HCEC 1CT (cell line): ENCODE measurements around the gene SCAND1.
A peak's percentile ranks its signal among the peaks of the same experiment; 100 is the strongest.
"Not testable (repeated sequence)": the region's sequence is repeated elsewhere in the genome, so short reads cannot be mapped to it uniquely, and the experiment has no call there.

ENCODE experiments used
- DNase-seq: peaks from one replicate; pipeline ENCODE4 v3.0.0-alpha.2; 2017

SCAND1 gene

DNA sequence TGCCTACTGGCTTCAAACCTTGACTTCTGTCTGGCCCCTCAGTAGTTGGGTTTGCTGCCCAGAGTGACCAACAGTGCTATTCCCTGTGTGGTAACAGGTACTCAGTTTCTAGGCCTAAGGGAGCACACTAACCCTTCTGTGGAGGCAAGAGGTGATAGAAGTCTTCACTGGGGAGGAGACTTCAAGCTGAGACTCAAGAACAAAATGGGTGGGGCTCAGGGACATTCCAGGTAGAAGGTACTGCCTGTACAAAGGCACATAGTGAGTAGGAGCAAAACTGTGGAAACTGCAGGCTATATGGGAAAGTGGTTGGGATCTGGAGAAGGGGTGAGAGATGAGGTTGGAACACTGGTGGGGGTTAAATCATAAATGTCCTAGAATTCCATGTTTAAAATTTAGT is 2.3 kb upstream of the SCAND1 start:
- DNase-seq: no peak

GRCh38 chr20:35954907-35955251 is 577 bp upstream of the SCAND1 start:
- DNase-seq: peak; percentile 42

- peak; percentile 36 for DNase-seq
These were observed 709 bp downstream of the SCAND1 start for GRCh38 chr20:35953387-35954199.

DNA sequence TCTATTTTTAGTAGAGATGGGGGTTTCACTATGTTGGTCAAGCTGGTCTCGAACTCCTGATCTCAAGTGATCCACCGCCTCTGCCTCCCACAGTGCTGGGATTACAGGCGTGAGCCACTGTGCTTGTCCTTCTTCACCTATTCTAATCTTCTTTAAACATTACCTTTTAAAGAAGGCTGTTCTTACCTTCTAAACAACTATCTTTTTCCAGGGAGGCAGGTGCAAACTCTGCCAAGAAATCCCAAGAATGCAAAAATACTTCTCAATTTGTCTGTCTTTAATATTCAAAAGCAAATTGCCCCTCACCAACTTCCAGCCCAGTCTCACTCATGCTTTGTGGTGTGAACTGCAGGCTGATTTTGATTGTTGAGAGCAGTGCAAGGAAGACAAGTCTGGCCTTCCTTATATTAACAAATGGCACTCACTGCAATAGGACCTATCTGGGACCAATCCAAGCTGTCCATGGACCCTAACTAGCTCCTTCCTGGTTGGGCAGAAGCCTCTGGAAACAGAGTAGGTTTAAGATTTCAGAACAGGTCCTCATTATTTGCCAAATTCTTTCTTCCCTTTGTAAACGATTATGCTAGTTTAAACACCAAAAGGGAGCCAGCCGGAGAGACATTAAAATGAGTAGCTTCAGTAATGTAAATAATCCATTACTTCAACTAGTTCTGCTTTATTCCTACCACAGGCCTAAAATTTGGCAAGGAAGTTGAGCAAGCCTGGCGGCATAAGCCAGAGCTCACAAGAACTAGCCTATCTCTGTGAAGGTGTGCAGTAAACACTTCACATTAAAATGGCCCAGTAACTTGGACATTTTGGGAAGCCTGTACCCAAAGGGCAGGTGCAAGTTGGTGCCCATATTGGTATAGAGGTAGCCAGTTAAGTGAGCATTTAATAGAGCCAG is 1.6 kb downstream of the SCAND1 start:
- peak; percentile 5 for DNase-seq

DNA sequence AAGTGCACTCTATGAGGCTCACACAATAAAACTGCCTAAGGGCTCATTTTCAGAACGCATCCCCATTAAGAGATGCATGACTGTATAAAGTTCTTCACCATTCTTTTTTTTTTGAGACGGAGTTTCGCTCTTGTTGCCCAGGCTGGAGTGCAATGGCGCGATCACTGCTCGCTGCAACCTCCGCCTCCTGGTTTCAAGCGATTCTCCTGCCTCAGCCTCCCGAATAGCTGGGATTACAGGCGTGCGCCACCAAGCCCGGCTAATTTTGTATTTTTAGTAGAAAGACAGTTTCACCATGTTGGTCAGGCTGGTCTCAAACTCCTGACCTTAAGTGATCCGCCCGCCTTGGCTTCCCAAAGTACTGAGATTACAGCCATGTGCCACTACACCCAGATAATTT is 2.2 kb downstream of the SCAND1 start:
- not testable (repeated sequence) for DNase-seq

GRCh38 chr20:35950093-35950492 is 4.2 kb downstream of the SCAND1 start:
- no peak for DNase-seq

- no peak for DNase-seq
These were observed 6.4 kb downstream of the SCAND1 start for GRCh38 chr20:35947907-35948306.

- DNase-seq: peak; percentile 40
These were observed 6.8 kb downstream of the SCAND1 start for GRCh38 chr20:35947489-35947888.

DNA sequence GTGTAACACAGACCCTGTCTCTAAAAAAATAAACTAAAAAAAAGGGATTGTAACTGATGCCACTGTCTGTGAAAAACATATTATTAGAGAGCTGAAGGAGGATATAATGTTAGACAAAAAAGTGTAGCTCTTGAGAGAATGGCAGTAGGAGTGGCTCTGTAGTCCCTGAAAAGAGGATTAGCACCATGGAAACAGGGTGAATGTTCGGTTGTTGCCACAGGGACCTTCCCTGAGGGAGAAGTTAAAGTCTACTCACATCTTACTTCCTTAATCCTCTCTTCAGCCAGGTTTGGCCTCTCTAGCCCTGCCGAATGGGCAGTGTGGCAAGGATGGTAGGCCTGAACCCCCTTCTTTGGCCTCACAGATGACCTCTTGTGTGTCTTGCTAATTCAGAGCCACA is 12.1 kb downstream of the SCAND1 start:
- no peak for DNase-seq

DNA sequence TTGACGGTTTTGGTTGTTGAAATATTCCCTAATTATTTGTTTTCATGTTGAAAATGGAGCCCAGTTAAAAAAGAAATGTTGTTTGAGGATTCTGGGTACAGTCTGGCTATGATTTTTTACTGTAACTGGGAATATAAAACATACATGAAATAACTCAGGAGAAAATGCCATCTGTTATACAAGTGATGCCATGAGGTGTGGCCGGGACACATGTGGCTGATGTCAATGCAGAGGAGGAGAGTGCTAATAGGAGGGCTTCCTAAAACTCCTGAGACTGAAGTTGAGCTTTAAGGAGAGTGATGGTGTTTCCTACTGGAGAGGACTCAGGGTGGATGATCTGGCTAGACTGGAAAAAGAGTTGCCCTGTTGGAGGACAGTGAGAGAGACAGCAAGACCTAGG is 12.7 kb downstream of the SCAND1 start:
- DNase-seq: no peak

DNA sequence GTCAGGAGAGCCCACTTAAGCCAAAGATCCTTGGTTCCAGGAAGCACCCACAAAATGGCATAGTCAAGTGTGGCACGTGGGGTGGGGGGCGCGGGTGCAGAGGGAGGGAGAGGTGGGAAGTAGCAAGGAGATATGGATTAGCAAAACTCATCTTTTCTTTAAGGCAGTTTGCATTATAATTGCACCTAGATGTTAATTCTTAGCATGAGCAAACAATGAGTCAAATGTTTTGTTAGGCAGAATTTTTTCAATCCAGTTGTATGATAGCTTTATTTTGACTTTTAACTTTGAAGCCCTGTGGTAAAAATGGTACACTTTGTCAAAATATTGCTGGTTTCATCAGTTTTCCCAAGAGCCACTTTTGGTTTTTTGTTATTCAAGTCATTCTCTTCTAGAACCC is 15.0 kb downstream of the SCAND1 start:
- no peak for DNase-seq

DNA sequence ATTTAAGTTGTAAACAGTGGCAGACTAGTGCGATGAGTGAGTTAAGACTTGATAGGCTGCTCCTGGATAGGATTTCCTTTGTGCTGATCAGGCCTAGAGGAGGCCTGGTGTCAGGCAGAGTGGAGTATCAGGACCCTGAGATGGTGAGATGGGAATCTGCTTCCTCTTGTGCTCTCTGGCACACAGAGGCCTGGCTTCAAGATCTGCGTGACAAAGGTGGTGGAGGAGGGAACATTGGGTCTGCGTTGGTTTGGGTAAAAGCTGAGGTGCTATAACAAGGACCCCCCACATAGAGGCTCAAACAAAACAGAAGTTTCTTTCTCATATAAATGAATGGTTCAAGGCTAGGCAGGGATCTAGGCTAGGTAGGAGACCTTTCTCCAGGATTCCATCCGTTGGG is 20.3 kb downstream of the SCAND1 start:
- no peak for DNase-seq

- no peak for DNase-seq
These were observed 25.0 kb downstream of the SCAND1 start for GRCh38 chr20:35929301-35929700.

DNA sequence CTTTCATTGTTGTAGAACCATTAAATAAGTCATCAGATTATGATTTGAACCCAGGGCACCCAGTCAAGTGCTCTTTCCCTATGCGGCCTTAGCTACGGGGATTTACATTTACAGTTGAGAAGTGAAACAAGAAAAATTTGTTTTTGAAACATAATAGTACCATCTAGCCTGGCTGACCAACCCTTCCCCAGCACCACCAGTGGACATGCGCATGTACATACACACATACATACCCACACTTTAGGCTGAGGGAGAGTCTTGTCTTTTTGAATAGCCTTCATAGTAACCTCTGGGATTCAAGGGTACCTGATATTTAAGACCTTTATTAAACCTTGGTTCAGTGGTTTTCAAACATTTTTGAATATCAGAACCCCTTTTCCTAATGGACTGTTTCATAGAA is 33.8 kb downstream of the SCAND1 start:
- DNase-seq: no peak

- DNase-seq: no peak
These were observed 36.3 kb downstream of the SCAND1 start for GRCh38 chr20:35918021-35918420.

DNA sequence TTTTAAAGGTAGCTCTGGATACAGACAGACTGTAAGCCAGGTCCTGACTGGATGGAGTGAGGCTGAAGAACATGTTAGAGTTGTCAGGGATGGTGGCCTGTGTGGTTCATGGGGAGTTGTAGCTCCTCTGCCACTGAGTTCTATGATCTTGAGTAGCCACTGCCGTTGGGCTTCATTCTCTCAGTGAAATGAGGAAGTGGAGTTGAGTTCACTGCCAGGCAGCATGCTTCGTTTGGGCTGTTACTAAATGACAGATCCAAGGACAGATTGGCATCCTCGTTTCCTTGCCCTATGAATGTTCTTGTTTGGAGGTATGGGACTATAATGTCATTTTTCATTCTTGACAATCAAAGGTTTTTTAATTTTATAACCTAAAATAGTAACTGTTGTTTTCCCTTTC is 37.2 kb downstream of the SCAND1 start:
- no peak for DNase-seq

DNA sequence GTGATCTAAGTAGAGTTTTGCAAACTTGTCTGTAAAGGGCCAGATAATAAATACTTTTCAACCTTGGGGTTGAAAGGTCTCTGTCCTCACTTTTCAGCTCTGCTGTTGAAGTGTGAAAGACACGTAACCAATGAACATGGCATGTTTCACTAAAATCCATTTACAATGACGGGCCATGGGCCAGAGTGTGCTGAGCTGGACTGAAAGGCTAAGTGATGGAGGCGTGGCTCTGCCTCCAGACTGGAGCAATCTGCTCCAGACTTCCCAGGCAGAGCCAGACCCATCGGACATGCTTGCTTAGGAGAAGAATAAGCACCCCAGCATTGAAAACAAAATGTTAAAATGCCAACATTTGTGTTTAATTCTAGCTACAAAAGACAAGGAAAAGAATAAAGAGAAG is 41.4 kb downstream of the SCAND1 start:
- no peak for DNase-seq

DNA sequence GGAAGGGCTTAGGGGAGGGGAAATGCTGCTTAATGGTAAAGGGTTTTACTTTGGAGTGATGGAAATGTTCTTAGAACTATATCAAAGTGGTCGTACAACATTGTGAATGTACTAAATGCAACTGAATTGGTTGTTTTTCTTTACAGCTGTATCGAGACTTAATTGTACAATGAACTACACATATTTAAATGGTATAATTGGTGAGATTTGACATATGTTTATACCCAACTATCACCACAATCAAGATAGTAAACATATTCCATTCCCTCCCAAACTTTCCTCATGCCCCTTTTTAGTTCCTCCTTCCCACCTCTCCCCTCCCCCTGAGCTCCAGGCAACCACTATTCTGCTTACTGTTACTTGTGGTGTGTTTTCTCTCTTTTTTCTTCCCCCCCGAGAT is 44.0 kb downstream of the SCAND1 start:
- no peak for DNase-seq

GRCh38 chr20:35909796-35910195 is 44.5 kb downstream of the SCAND1 start:
- no peak for DNase-seq

GRCh38 chr20:35909176-35909575 is 45.1 kb downstream of the SCAND1 start:
- DNase-seq: no peak

DNA sequence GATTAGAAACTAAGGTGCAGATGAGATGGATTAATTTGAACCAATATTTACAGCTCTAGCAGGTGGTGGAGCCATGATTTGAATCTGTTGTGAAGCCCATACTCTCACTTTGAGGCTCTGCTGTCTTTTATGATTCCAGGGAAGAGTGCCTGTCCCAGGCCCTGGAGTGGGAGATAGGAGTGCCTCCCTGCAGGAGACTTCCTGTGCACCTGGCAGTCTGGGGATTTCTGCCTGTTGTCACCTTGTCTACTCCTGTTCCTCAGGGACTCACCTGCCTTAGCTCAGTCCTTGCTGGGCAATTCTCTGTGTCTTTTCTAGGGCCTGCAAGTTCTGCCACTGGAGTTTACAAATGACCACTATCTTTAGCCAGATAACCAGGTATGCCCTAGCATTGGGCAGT is 46.3 kb downstream of the SCAND1 start:
- DNase-seq: no peak

GRCh38 chr20:35907017-35907701 is 47.1 kb downstream of the SCAND1 start:
- DNase-seq: no peak

DNA sequence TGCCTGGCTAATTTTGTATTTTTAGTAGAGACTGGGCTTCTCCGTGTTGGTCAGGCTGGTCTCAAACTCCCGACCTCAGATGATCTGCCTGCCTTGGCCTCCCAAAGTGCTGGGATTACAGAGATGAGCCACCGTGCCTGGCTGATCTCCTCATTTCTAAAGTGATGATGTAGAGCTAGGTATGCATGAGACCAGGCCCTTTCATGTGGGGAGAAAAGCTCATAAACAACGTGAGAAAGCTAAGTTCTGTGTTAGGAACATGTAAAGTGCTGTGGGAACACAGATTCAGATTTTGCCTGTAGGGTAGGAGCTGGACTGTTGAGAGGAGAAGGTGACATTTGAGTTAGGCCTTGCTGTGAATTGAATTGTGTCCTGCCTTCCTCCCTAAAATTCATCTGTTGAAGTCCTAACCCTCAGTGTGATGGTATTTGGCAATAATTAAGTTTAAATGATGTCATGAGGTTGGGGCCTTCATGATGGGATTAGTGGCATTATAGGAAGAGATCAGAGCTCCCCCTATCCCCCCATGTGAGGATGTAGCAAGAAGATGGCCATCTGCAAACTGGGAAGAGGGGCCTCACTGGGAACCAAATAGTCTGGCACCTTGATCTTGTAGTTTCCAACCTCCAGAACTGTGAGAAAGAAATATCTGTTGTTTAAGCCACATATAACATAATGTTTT is 49.2 kb downstream of the SCAND1 start:
- DNase-seq: no peak
